B cell (primary cell): ENCODE results near the gene MCHR2.

Experiments
- EZH2 ChIP-seq: IDR thresholded peaks from 2 replicates; pipeline ENCODE4 v1.6.1; 2012; ENCODE audit warnings: borderline replicate concordance, low read depth, mild to moderate bottlenecking, moderate library complexity, low read length; ENCODE audit not compliant: insufficient read depth, poor library complexity, severe bottlenecking
- TF ChIP-seq, protein P1 (sequence below): fragments of 200-600 bp; IDR thresholded peaks from one replicate; pipeline ENCODE4 v1.8.0; 2022; ENCODE audit warnings: antibody characterized with exemption, mild to moderate bottlenecking

GRCh38 chr6:99997141-99997540 is 3.1 kb upstream of the MCHR2 start:
- TF ChIP-seq, protein P1, sequence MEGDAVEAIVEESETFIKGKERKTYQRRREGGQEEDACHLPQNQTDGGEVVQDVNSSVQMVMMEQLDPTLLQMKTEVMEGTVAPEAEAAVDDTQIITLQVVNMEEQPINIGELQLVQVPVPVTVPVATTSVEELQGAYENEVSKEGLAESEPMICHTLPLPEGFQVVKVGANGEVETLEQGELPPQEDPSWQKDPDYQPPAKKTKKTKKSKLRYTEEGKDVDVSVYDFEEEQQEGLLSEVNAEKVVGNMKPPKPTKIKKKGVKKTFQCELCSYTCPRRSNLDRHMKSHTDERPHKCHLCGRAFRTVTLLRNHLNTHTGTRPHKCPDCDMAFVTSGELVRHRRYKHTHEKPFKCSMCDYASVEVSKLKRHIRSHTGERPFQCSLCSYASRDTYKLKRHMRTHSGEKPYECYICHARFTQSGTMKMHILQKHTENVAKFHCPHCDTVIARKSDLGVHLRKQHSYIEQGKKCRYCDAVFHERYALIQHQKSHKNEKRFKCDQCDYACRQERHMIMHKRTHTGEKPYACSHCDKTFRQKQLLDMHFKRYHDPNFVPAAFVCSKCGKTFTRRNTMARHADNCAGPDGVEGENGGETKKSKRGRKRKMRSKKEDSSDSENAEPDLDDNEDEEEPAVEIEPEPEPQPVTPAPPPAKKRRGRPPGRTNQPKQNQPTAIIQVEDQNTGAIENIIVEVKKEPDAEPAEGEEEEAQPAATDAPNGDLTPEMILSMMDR: no peak
- no peak for TF ChIP-seq EZH2
